AG04450 (cell line): ENCODE data around the gene SORL1. TPM values are rescaled to one million over a fixed set of nuclear protein-coding genes. Genes with fewer than 3 reads are reported as not detected.

ENCODE experiments used
- CTCF ChIA-PET: fragments of 300-600, 350-600 bp; formaldehyde crosslinking; extraction: SDS; loops from one replicate; lab custom pipeline; 2022; ENCODE audit warnings: antibody characterized with exemption, inconsistent platforms; lab: Charles Lee
- POLR2A ChIA-PET: fragments of 350-600 bp; formaldehyde crosslinking; extraction: SDS; loops from one replicate; lab custom pipeline; 2021; ENCODE audit warnings: antibody characterized with exemption, inconsistent platforms; lab: Yijun Ruan, JAX
- DNase-seq: peaks from one replicate; pipeline ENCODE4 v3.0.0-alpha.2; 2011; ENCODE audit warnings: low read depth, low spot score
- H3K27ac ChIP-seq: one replicate; pipeline ENCODE4 v1.5.1; 2012; ENCODE audit warnings: low read depth, low read length, control low read depth
- H3K27me3 ChIP-seq: one replicate; pipeline ENCODE4 v1.6.0; 2012; ENCODE audit warnings: low read length; ENCODE audit not compliant: control insufficient read depth, insufficient read depth
- H3K4me3 ChIP-seq: 2 replicates; pipeline ENCODE4 v1.5.1; 2011; ENCODE audit warnings: mild to moderate bottlenecking, low read depth, low read length, control low read depth
- H3K9me3 ChIP-seq: 2 replicates; pipeline ENCODE4 v1.5.1; 2012; ENCODE audit warnings: low read length; ENCODE audit not compliant: control insufficient read depth, insufficient read depth
- polyA plus RNA-seq: library from polyadenylated mRNA; depleted of rRNA; stranded (reverse); fragments of >200 nt; gene quantifications from 2 replicates; pipeline ENCODE4 v1.2.3, GENCODE V29; 2011
- TF ChIP-seq, protein P1 (sequence below): IDR thresholded peaks from 2 replicates; pipeline ENCODE4 v1.5.1; 2011; ENCODE audit warnings: low read depth, low read length, control low read depth, inconsistent platforms

SORL1 gene
- polyA plus RNA-seq, 1 experiment, result 5.4 TPM

- H3K9me3 ChIP-seq, result no peaks in the 10 kb centered on the region
- H3K27ac ChIP-seq, result no peak overlapping the region
- no peaks in the 10 kb centered on the region for H3K27me3 ChIP-seq
- ChIA-PET CTCF (interaction anchor here (1.5 kb wide), 1 partner anchor 15 kb away, joined by 7 read pairs; the partner anchor contains the start of genes SORL1 and SORL1-AS1), POLR2A (no interaction called here)
- H3K4me3 ChIP-seq, result no peak overlapping the region
- TF ChIP-seq, protein P1, sequence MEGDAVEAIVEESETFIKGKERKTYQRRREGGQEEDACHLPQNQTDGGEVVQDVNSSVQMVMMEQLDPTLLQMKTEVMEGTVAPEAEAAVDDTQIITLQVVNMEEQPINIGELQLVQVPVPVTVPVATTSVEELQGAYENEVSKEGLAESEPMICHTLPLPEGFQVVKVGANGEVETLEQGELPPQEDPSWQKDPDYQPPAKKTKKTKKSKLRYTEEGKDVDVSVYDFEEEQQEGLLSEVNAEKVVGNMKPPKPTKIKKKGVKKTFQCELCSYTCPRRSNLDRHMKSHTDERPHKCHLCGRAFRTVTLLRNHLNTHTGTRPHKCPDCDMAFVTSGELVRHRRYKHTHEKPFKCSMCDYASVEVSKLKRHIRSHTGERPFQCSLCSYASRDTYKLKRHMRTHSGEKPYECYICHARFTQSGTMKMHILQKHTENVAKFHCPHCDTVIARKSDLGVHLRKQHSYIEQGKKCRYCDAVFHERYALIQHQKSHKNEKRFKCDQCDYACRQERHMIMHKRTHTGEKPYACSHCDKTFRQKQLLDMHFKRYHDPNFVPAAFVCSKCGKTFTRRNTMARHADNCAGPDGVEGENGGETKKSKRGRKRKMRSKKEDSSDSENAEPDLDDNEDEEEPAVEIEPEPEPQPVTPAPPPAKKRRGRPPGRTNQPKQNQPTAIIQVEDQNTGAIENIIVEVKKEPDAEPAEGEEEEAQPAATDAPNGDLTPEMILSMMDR, result no peak
- no peak for DNase-seq
Measured at GRCh38 chr11:121467471-121467870, 15.4 kb downstream of the SORL1 start.

DNA sequence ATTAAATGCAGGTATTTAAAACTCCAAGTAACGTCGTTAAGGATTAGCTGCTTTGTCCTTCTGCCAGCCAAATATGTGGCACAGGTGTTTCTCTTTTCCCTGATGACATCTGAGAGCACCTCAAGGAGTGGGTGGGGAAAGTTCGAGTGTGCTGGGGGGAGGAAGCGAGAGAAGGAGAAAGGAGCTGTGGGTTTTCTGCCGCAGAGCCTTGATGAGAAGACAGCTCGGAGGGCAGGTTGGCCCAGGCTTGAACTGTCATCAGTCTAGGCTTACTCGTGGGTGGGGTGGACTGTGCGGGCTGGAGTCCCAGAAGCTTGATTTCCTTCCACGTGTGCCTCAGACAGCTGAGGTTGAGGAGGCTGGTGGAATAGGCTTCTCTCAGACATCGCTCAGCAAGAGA, 15.9 kb downstream of the SORL1 start:
- Histone ChIP-seq H3K4me3 (no peak overlapping the region), H3K27ac (no peak overlapping the region), H3K9me3 (no peaks in the 10 kb centered on the region), H3K27me3 (no peaks in the 10 kb centered on the region)
- no peak for DNase-seq
- CTCF ChIA-PET, result no interaction called here
- TF ChIP-seq, protein P1, result no peak
- POLR2A ChIA-PET, result no interaction called here

DNA sequence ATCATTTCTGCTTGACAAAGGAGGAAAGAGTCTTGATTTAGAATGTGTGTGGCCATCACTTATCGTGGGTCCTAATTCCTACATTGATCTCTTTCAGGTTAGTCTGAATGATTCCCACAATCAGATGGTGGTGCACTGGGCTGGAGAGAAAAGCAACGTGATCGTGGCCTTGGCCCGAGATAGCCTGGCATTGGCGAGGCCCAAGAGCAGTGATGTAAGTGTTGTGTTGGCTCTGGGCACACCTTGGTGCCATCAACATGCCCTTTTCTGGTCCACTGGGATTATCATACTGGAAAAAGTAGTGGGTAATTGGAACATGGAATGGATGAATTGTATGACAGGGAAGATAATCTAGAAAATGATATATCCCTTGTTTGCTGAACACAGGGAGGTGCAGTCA, 17.8 kb downstream of the SORL1 start:
- ChIA-PET CTCF (interaction anchor here (1.3 kb wide), 1 partner anchor 18 kb away, joined by 3 read pairs; the partner anchor contains the start of genes SORL1 and SORL1-AS1), POLR2A (no interaction called here)
- no peak for DNase-seq
- no peaks in the 10 kb centered on the region for H3K9me3 ChIP-seq
- H3K27me3 ChIP-seq, result no peaks in the 10 kb centered on the region
- H3K27ac ChIP-seq, result no peak overlapping the region
- TF ChIP-seq, protein P1, result no peak
- no peak overlapping the region for H3K4me3 ChIP-seq

DNA sequence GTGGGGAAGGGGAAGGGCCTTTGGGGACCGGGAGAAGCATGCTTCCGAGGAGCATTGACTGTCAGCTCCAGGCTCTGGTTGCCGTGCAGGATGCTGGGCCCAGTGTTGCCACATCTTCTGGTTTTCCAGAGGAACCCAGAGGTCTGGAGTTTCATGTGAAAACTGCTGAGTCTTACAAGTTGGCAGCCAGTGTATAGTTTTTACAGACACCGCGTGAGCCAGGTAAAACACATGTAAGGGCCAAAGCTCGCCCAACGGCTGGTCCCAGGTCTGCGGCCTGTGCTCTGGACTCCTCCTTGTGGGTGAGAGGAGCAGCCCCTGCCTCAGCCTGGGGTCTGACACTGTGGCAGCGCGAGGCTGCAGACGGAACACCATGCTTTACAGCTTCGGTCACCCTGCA, 19.1 kb downstream of the SORL1 start:
- no peak for DNase-seq
- Histone ChIP-seq H3K27me3 (no peaks in the 10 kb centered on the region), H3K9me3 (no peaks in the 10 kb centered on the region), H3K27ac (no peak overlapping the region), H3K4me3 (no peak overlapping the region)
- ChIA-PET POLR2A (no interaction called here), CTCF (no interaction called here)
- TF ChIP-seq, protein P1, result no peak

DNA sequence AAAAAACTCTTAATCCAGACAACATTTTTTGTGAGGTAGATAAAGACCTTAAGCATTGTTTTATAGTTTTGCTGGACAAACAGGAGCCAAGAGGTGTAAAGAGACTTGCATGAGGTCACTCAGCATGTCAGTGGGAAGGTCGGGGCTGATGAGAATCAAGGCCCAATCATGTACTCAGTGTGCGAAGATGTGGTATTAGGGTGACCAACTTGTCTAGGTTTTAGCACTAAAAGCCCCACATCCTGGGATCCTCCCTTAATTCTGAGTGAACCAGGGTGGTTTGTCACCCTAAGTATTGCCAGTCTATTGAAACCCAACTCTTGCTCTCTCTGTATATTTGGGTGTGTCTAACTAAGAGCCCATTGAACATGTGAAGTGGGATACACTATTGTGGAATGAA, 20.2 kb downstream of the SORL1 start:
- TF ChIP-seq, protein P1, result no peak
- Histone ChIP-seq H3K4me3 (no peak overlapping the region), H3K27ac (no peak overlapping the region), H3K27me3 (no peaks in the 10 kb centered on the region), H3K9me3 (no peaks in the 10 kb centered on the region)
- ChIA-PET CTCF (no interaction called here), POLR2A (no interaction called here)
- no peak for DNase-seq
